Pulmonary artery endothelial cell (primary cell): ENCODE measurements around the gene SEMA7A. TPM values are rescaled to one million over a fixed set of nuclear protein-coding genes. Genes with fewer than 3 reads are reported as not detected.
A peak's percentile ranks its signal among the peaks of the same experiment; 100 is the strongest.
"Not testable (repeated sequence)": the region's sequence is repeated elsewhere in the genome, so short reads cannot be mapped to it uniquely, and the experiment has no call there.

ENCODE experiments used
- DNase-seq: peaks from one replicate; pipeline ENCODE4 v3.0.0-alpha.2; 2011; ENCODE audit warnings: low read depth, low spot score
- total RNA-seq: library from RNA; depleted of rRNA; stranded (reverse); fragments of >200 nt; gene quantifications from 2 replicates; pipeline ENCODE4 v1.2.3, GENCODE V29; 2014

Gene SEMA7A
- total RNA-seq, 1 donor from 2014 or later, result 0.73 TPM

- DNase-seq, result no peak
Observed at GRCh38 chr15:74376226-74376625, 57.5 kb downstream of the SEMA7A start.

- peak; percentile 67 for DNase-seq
Observed at GRCh38 chr15:74375303-74375693, 58.5 kb downstream of the SEMA7A start.

GRCh38 chr15:74374648-74375302 is 59.0 kb downstream of the SEMA7A start:
- no peak for DNase-seq

- peak; percentile 36 for DNase-seq
Observed at GRCh38 chr15:74373731-74374647, 59.8 kb downstream of the SEMA7A start.

GRCh38 chr15:74373056-74373650 is 60.6 kb downstream of the SEMA7A start:
- DNase-seq, result no peak

- DNase-seq, result no peak
Observed at GRCh38 chr15:74370471-74370870, 63.3 kb downstream of the SEMA7A start.

GRCh38 chr15:74369756-74370155 is 64.0 kb downstream of the SEMA7A start:
- no peak for DNase-seq

- DNase-seq, result no peak
Observed at GRCh38 chr15:74369084-74369745, 64.5 kb downstream of the SEMA7A start.

GRCh38 chr15:74368121-74368520 is 65.6 kb downstream of the SEMA7A start:
- no peak for DNase-seq

- DNase-seq, result no peak
Observed at GRCh38 chr15:74367296-74367854, 66.4 kb downstream of the SEMA7A start, which contains the start of gene CYP11A1. TSS of gene CYP11A1 (minus strand) at chr15:74367646. CDS start at chr15:74367585, 61 bp downstream.

GRCh38 chr15:74365598-74366445 is 67.9 kb downstream of the SEMA7A start:
- DNase-seq, result no peak

- DNase-seq, result no peak
Observed at GRCh38 chr15:74364936-74365597, 68.7 kb downstream of the SEMA7A start.

- DNase-seq, result no peak
Observed at GRCh38 chr15:74362482-74362881, 71.3 kb downstream of the SEMA7A start.

GRCh38 chr15:74360855-74361254 is 72.9 kb downstream of the SEMA7A start:
- not testable (repeated sequence) for DNase-seq

GRCh38 chr15:74359376-74359775 is 74.4 kb downstream of the SEMA7A start:
- not testable (repeated sequence) for DNase-seq

Other genes with a start within 250 kb of the SEMA7A start
- gene STRA6, start 231.2 kb downstream of the SEMA7A start, total RNA-seq, result not detected in 2 replicates
- gene CCDC33, start 197.6 kb downstream of the SEMA7A start, total RNA-seq, result not detected in 2 replicates
- not detected in 2 replicates for gene CYP11A1, start 66.3 kb downstream of the SEMA7A start, total RNA-seq
- gene UBL7, start 27.2 kb upstream of the SEMA7A start, total RNA-seq, result 27.2 and 33.1 TPM in 2 replicates
- 1.5 and 2.4 TPM in 2 replicates for gene ARID3B, start 107.3 kb upstream of the SEMA7A start, total RNA-seq
- gene CLK3, start 181.9 kb upstream of the SEMA7A start, total RNA-seq, result 52.8 and 64.3 TPM in 2 replicates